WTC11 (cell line): Measurements from ENCODE around the gene COPA.
A peak's percentile ranks its signal among the peaks of the same experiment; 100 is the strongest.

ENCODE experiments used
- IRF2 ChIP-seq: sonication (generic); formaldehyde crosslinking; IDR thresholded peaks from 2 replicates; pipeline ENCODE4 v1.8.0; 2022; ENCODE audit warnings: low read depth, missing genetic modification reagents, borderline replicate concordance
- TP53 ChIP-seq: sonication (generic); formaldehyde crosslinking; IDR thresholded peaks from 2 replicates; pipeline ENCODE4 v1.8.1; 2023; ENCODE audit warnings: mild to moderate bottlenecking, missing genetic modification reagents
- TF ChIP-seq, protein P1 (sequence below): fragments of 200-600 bp; IDR thresholded peaks from 2 replicates; pipeline ENCODE4 v1.8.0; 2022; ENCODE audit warnings: antibody characterized with exemption
- TF ChIP-seq, protein P2 (sequence below): sonication (generic); formaldehyde crosslinking; IDR thresholded peaks from 2 replicates; pipeline ENCODE4 v1.8.1; 2023; ENCODE audit warnings: mild to moderate bottlenecking, missing genetic modification reagents
- TF ChIP-seq, protein P3 (sequence below): sonication (generic); formaldehyde crosslinking; conservative IDR thresholded peaks from 2 replicates; pipeline ENCODE4 v1.8.1; 2023; ENCODE audit warnings: mild to moderate bottlenecking, low read depth, missing genetic modification reagents, moderate library complexity

- TF ChIP-seq, protein P1, sequence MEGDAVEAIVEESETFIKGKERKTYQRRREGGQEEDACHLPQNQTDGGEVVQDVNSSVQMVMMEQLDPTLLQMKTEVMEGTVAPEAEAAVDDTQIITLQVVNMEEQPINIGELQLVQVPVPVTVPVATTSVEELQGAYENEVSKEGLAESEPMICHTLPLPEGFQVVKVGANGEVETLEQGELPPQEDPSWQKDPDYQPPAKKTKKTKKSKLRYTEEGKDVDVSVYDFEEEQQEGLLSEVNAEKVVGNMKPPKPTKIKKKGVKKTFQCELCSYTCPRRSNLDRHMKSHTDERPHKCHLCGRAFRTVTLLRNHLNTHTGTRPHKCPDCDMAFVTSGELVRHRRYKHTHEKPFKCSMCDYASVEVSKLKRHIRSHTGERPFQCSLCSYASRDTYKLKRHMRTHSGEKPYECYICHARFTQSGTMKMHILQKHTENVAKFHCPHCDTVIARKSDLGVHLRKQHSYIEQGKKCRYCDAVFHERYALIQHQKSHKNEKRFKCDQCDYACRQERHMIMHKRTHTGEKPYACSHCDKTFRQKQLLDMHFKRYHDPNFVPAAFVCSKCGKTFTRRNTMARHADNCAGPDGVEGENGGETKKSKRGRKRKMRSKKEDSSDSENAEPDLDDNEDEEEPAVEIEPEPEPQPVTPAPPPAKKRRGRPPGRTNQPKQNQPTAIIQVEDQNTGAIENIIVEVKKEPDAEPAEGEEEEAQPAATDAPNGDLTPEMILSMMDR: peak; percentile 66
- TF ChIP-seq, protein P2, sequence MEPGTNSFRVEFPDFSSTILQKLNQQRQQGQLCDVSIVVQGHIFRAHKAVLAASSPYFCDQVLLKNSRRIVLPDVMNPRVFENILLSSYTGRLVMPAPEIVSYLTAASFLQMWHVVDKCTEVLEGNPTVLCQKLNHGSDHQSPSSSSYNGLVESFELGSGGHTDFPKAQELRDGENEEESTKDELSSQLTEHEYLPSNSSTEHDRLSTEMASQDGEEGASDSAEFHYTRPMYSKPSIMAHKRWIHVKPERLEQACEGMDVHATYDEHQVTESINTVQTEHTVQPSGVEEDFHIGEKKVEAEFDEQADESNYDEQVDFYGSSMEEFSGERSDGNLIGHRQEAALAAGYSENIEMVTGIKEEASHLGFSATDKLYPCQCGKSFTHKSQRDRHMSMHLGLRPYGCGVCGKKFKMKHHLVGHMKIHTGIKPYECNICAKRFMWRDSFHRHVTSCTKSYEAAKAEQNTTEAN (CRISPR knock-in tag): no peak
- TF ChIP-seq TP53: no peak
- TF ChIP-seq IRF2: no peak
- TF ChIP-seq, protein P3, sequence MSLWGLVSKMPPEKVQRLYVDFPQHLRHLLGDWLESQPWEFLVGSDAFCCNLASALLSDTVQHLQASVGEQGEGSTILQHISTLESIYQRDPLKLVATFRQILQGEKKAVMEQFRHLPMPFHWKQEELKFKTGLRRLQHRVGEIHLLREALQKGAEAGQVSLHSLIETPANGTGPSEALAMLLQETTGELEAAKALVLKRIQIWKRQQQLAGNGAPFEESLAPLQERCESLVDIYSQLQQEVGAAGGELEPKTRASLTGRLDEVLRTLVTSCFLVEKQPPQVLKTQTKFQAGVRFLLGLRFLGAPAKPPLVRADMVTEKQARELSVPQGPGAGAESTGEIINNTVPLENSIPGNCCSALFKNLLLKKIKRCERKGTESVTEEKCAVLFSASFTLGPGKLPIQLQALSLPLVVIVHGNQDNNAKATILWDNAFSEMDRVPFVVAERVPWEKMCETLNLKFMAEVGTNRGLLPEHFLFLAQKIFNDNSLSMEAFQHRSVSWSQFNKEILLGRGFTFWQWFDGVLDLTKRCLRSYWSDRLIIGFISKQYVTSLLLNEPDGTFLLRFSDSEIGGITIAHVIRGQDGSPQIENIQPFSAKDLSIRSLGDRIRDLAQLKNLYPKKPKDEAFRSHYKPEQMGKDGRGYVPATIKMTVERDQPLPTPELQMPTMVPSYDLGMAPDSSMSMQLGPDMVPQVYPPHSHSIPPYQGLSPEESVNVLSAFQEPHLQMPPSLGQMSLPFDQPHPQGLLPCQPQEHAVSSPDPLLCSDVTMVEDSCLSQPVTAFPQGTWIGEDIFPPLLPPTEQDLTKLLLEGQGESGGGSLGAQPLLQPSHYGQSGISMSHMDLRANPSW (CRISPR knock-in tag): no peak
Observed at GRCh38 chr1:160291248-160292220, 51.5 kb downstream of the COPA start.
